ENCODE results near the gene CFTR. TPM values are rescaled to one million over a fixed set of nuclear protein-coding genes. Genes with fewer than 3 reads are reported as not detected.

The CFTR gene
- total and polyA plus RNA-seq, 2 donors = 0.28 to 0.34 TPM

GRCh38 chr7:117664047-117664446 lies 184.2 kb downstream of the CFTR start:
- Histone ChIP-seq H3K4me1 (ENCODE audit: control insufficient read depth in 2 of 2, insufficient read depth in 2 of 2, low read length in 2 of 2) (peaks cover 0 to 3% of the 10 kb centered on the region in 2 donors), H3K27ac (ENCODE audit: low read depth in 1 of 2, low read length in 1 of 2) (no peak overlapping the region), H3K27me3 (ENCODE audit: control insufficient read depth in 2 of 2, insufficient read depth in 1 of 2, low read length in 1 of 2) (no peaks in the 10 kb centered on the region), H3K9me3 (ENCODE audit: control insufficient read depth in 2 of 2, insufficient read depth in 1 of 2, low read length in 1 of 2) (no peaks in the 10 kb centered on the region), H3K36me3 (ENCODE audit: control insufficient read depth in 2 of 2, insufficient read depth in 2 of 2, low read length in 1 of 2) (no peaks in the 10 kb centered on the region), H3K4me3 (ENCODE audit: low read length in 2 of 2) (no peak overlapping the region)
- 95% methylated on average over 3 of the region's 3 CpGs for WGBS
- DNase-seq (ENCODE audit: low read depth in 6 of 9, low spot score in 9 of 9) = no peak

GRCh38 chr7:117665368-117665767 lies 185.5 kb downstream of the CFTR start:
- H3K9me3 ChIP-seq (ENCODE audit: control insufficient read depth in 2 of 2, insufficient read depth in 1 of 2, low read length in 1 of 2) = no peaks in the 10 kb centered on the region
- H3K36me3 ChIP-seq (ENCODE audit: control insufficient read depth in 2 of 2, insufficient read depth in 2 of 2, low read length in 1 of 2) = no peaks in the 10 kb centered on the region
- H3K4me3 ChIP-seq (ENCODE audit: low read length in 2 of 2) = no peak overlapping the region
- DNase-seq (ENCODE audit: low read depth in 6 of 9, low spot score in 9 of 9) = no peak
- H3K4me1 ChIP-seq (ENCODE audit: control insufficient read depth in 2 of 2, insufficient read depth in 2 of 2, low read length in 2 of 2) = peaks cover 0 to 3% of the 10 kb centered on the region in 2 donors
- H3K27me3 ChIP-seq (ENCODE audit: control insufficient read depth in 2 of 2, insufficient read depth in 1 of 2, low read length in 1 of 2) = no peaks in the 10 kb centered on the region
- no peak overlapping the region for H3K27ac ChIP-seq (ENCODE audit: low read depth in 1 of 2, low read length in 1 of 2)

GRCh38 chr7:117666031-117666430 lies 186.2 kb downstream of the CFTR start:
- 93% methylated on average over 1 of the region's 1 CpG for WGBS
- H3K27ac ChIP-seq (ENCODE audit: low read depth in 1 of 2, low read length in 1 of 2) = no peak overlapping the region
- H3K36me3 ChIP-seq (ENCODE audit: control insufficient read depth in 2 of 2, insufficient read depth in 2 of 2, low read length in 1 of 2) = no peaks in the 10 kb centered on the region
- no peak overlapping the region for H3K4me3 ChIP-seq (ENCODE audit: low read length in 2 of 2)
- DNase-seq (ENCODE audit: low read depth in 6 of 9, low spot score in 9 of 9) = no peak
- H3K9me3 ChIP-seq (ENCODE audit: control insufficient read depth in 2 of 2, insufficient read depth in 1 of 2, low read length in 1 of 2) = no peaks in the 10 kb centered on the region
- no peaks in the 10 kb centered on the region for H3K27me3 ChIP-seq (ENCODE audit: control insufficient read depth in 2 of 2, insufficient read depth in 1 of 2, low read length in 1 of 2)
- H3K4me1 ChIP-seq (ENCODE audit: control insufficient read depth in 2 of 2, insufficient read depth in 2 of 2, low read length in 2 of 2) = peaks cover 0 to 3% of the 10 kb centered on the region in 2 donors

GRCh38 chr7:117666689-117667088 lies 186.9 kb downstream of the CFTR start:
- peaks cover 0 to 3% of the 10 kb centered on the region in 2 donors for H3K4me1 ChIP-seq (ENCODE audit: control insufficient read depth in 2 of 2, insufficient read depth in 2 of 2, low read length in 2 of 2)
- 95% methylated on average over 6 of the region's 6 CpGs for WGBS
- no peak overlapping the region for H3K27ac ChIP-seq (ENCODE audit: low read depth in 1 of 2, low read length in 1 of 2)
- DNase-seq (ENCODE audit: low read depth in 6 of 9, low spot score in 9 of 9) = no peak
- no peaks in the 10 kb centered on the region for H3K9me3 ChIP-seq (ENCODE audit: control insufficient read depth in 2 of 2, insufficient read depth in 1 of 2, low read length in 1 of 2)
- H3K27me3 ChIP-seq (ENCODE audit: control insufficient read depth in 2 of 2, insufficient read depth in 1 of 2, low read length in 1 of 2) = no peaks in the 10 kb centered on the region
- H3K4me3 ChIP-seq (ENCODE audit: low read length in 2 of 2) = no peak overlapping the region
- H3K36me3 ChIP-seq (ENCODE audit: control insufficient read depth in 2 of 2, insufficient read depth in 2 of 2, low read length in 1 of 2) = no peaks in the 10 kb centered on the region

- no peaks in the 10 kb centered on the region for H3K27me3 ChIP-seq (ENCODE audit: control insufficient read depth in 2 of 2, insufficient read depth in 1 of 2, low read length in 1 of 2)
- no peak overlapping the region for H3K4me3 ChIP-seq (ENCODE audit: low read length in 2 of 2)
- H3K4me1 ChIP-seq (ENCODE audit: control insufficient read depth in 2 of 2, insufficient read depth in 2 of 2, low read length in 2 of 2) = peaks cover 0 to 3% of the 10 kb centered on the region in 2 donors
- no peaks in the 10 kb centered on the region for H3K9me3 ChIP-seq (ENCODE audit: control insufficient read depth in 2 of 2, insufficient read depth in 1 of 2, low read length in 1 of 2)
- no peak for DNase-seq (ENCODE audit: low read depth in 6 of 9, low spot score in 9 of 9)
- no peak overlapping the region for H3K27ac ChIP-seq (ENCODE audit: low read depth in 1 of 2, low read length in 1 of 2)
- H3K36me3 ChIP-seq (ENCODE audit: control insufficient read depth in 2 of 2, insufficient read depth in 2 of 2, low read length in 1 of 2) = no peaks in the 10 kb centered on the region
- WGBS = 88% methylated on average over 2 of the region's 2 CpGs
Measured at GRCh38 chr7:117667456-117667855, 187.6 kb downstream of the CFTR start.

- H3K4me1 ChIP-seq (ENCODE audit: control insufficient read depth in 2 of 2, insufficient read depth in 2 of 2, low read length in 2 of 2) = peaks cover 0 to 7% of the 10 kb centered on the region in 2 donors
- H3K27ac ChIP-seq (ENCODE audit: low read depth in 1 of 2, low read length in 1 of 2) = no peak overlapping the region
- no peak for DNase-seq (ENCODE audit: low read depth in 6 of 9, low spot score in 9 of 9)
- no peaks in the 10 kb centered on the region for H3K36me3 ChIP-seq (ENCODE audit: control insufficient read depth in 2 of 2, insufficient read depth in 2 of 2, low read length in 1 of 2)
- H3K9me3 ChIP-seq (ENCODE audit: control insufficient read depth in 2 of 2, insufficient read depth in 1 of 2, low read length in 1 of 2) = peaks cover 0 to 5% of the 10 kb centered on the region in 2 donors
- WGBS = 85% methylated on average over 4 of the region's 4 CpGs
- H3K27me3 ChIP-seq (ENCODE audit: control insufficient read depth in 2 of 2, insufficient read depth in 1 of 2, low read length in 1 of 2) = no peaks in the 10 kb centered on the region
- no peak overlapping the region for H3K4me3 ChIP-seq (ENCODE audit: low read length in 2 of 2)
Measured at GRCh38 chr7:117669818-117670217, 190.0 kb downstream of the CFTR start.

GRCh38 chr7:117672453-117672852 lies 192.6 kb downstream of the CFTR start:
- no peak for DNase-seq (ENCODE audit: low read depth in 6 of 9, low spot score in 9 of 9)
- 51% methylated on average over 1 of the region's 1 CpG for whole genome bisulfite sequencing
- peaks cover 0 to 7% of the 10 kb centered on the region in 2 donors for H3K4me1 ChIP-seq (ENCODE audit: control insufficient read depth in 2 of 2, insufficient read depth in 2 of 2, low read length in 2 of 2)
- no peak overlapping the region for H3K4me3 ChIP-seq (ENCODE audit: low read length in 2 of 2)
- H3K27ac ChIP-seq (ENCODE audit: low read depth in 1 of 2, low read length in 1 of 2) = no peak overlapping the region
- H3K36me3 ChIP-seq (ENCODE audit: control insufficient read depth in 2 of 2, insufficient read depth in 2 of 2, low read length in 1 of 2) = no peaks in the 10 kb centered on the region
- H3K9me3 ChIP-seq (ENCODE audit: control insufficient read depth in 2 of 2, insufficient read depth in 1 of 2, low read length in 1 of 2) = peaks cover 0 to 5% of the 10 kb centered on the region in 2 donors
- H3K27me3 ChIP-seq (ENCODE audit: control insufficient read depth in 2 of 2, insufficient read depth in 1 of 2, low read length in 1 of 2) = no peaks in the 10 kb centered on the region

- Histone ChIP-seq H3K36me3 (ENCODE audit: control insufficient read depth in 2 of 2, insufficient read depth in 2 of 2, low read length in 1 of 2) (no peaks in the 10 kb centered on the region), H3K27ac (ENCODE audit: low read depth in 1 of 2, low read length in 1 of 2) (no peak overlapping the region), H3K27me3 (ENCODE audit: control insufficient read depth in 2 of 2, insufficient read depth in 1 of 2, low read length in 1 of 2) (no peaks in the 10 kb centered on the region), H3K4me3 (ENCODE audit: low read length in 2 of 2) (no peak overlapping the region), H3K9me3 (ENCODE audit: control insufficient read depth in 2 of 2, insufficient read depth in 1 of 2, low read length in 1 of 2) (peaks cover 0 to 5% of the 10 kb centered on the region in 2 donors), H3K4me1 (ENCODE audit: control insufficient read depth in 2 of 2, insufficient read depth in 2 of 2, low read length in 2 of 2) (peaks cover 0 to 7% of the 10 kb centered on the region in 2 donors)
- 86% methylated on average over 14 of the region's 14 CpGs for WGBS
- no peak for DNase-seq (ENCODE audit: low read depth in 6 of 9, low spot score in 9 of 9)
Measured at GRCh38 chr7:117673367-117673766, 193.5 kb downstream of the CFTR start.

- Histone ChIP-seq H3K27ac (ENCODE audit: low read depth in 1 of 2, low read length in 1 of 2) (no peak overlapping the region), H3K9me3 (ENCODE audit: control insufficient read depth in 2 of 2, insufficient read depth in 1 of 2, low read length in 1 of 2) (peaks cover 0 to 5% of the 10 kb centered on the region in 2 donors), H3K4me3 (ENCODE audit: low read length in 2 of 2) (no peak overlapping the region), H3K4me1 (ENCODE audit: control insufficient read depth in 2 of 2, insufficient read depth in 2 of 2, low read length in 2 of 2) (peaks cover 0 to 7% of the 10 kb centered on the region in 2 donors), H3K27me3 (ENCODE audit: control insufficient read depth in 2 of 2, insufficient read depth in 1 of 2, low read length in 1 of 2) (no peaks in the 10 kb centered on the region), H3K36me3 (ENCODE audit: control insufficient read depth in 2 of 2, insufficient read depth in 2 of 2, low read length in 1 of 2) (no peaks in the 10 kb centered on the region)
- DNase-seq (ENCODE audit: low read depth in 6 of 9, low spot score in 9 of 9) = peak in 8 of 9 donors; percentile 2 to 59 (median 12)
Measured at GRCh38 chr7:117673839-117674238, 194.0 kb downstream of the CFTR start.

GRCh38 chr7:117674617-117675016 lies 194.8 kb downstream of the CFTR start:
- peaks cover 0 to 7% of the 10 kb centered on the region in 2 donors for H3K4me1 ChIP-seq (ENCODE audit: control insufficient read depth in 2 of 2, insufficient read depth in 2 of 2, low read length in 2 of 2)
- H3K36me3 ChIP-seq (ENCODE audit: control insufficient read depth in 2 of 2, insufficient read depth in 2 of 2, low read length in 1 of 2) = no peaks in the 10 kb centered on the region
- no peak overlapping the region for H3K27ac ChIP-seq (ENCODE audit: low read depth in 1 of 2, low read length in 1 of 2)
- H3K27me3 ChIP-seq (ENCODE audit: control insufficient read depth in 2 of 2, insufficient read depth in 1 of 2, low read length in 1 of 2) = no peaks in the 10 kb centered on the region
- peaks cover 0 to 5% of the 10 kb centered on the region in 2 donors for H3K9me3 ChIP-seq (ENCODE audit: control insufficient read depth in 2 of 2, insufficient read depth in 1 of 2, low read length in 1 of 2)
- 35% methylated on average over 3 of the region's 3 CpGs for WGBS
- H3K4me3 ChIP-seq (ENCODE audit: low read length in 2 of 2) = no peak overlapping the region
- no peak for DNase-seq (ENCODE audit: low read depth in 6 of 9, low spot score in 9 of 9)

Measured in thymus (tissue), 11 donors.